Retinal pigment epithelial cell (primary cell): ENCODE data around the gene ADARB2.

Source experiments
- DNase-seq: peaks from one replicate; pipeline ENCODE4 v3.0.0-alpha.2; 2010; ENCODE audit warnings: low read depth
- H3K4me3 ChIP-seq: 2 replicates; pipeline ENCODE4 v1.5.1; 2011; ENCODE audit warnings: mild to moderate bottlenecking, low read length, control low read depth, moderate library complexity
- CTCF ChIP-seq: conservative IDR thresholded peaks from 2 replicates; pipeline ENCODE4 v1.5.1; 2011; ENCODE audit warnings: low read depth, low read length, control low read depth, inconsistent platforms

The ADARB2 gene

DNA sequence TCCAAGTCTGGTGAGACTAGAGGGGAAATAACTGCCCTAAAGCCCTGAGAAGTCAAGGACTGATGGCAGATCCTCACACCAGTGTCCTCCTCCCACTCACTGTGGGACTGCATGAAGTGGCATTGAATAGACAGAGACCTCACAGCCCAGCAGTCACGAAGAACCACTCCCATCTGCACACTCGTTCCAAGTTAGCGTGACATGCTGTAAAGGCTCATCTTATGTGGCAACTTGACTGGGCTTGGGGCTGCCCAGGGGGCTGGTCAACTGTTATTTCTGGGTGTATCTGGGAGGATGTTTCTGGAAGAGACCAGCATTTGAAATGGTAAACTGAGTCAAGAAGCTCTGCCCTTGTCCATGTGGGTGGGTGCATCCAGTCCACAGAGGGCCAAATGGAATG, 104.7 kb downstream of the ADARB2 start:
- no peak for DNase-seq
- no peak overlapping the region for H3K4me3 ChIP-seq
- no peak for TF ChIP-seq CTCF

DNA sequence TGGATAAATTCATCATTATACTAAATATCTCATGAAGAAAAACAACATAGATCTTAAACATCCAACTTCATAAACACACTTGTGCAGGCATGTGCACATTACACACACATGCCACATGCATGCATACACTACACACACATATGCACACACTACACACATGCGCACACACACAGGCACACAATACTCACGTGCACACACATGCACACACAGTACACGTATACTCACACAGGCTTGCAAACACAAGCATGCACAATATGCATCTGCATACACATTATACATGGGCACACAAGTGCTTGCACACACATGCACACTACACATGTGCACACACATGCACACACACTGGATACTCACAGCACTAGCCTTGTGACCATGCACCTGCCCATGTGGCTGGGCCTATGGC, 105.2 kb downstream of the ADARB2 start:
- H3K4me3 ChIP-seq: no peak overlapping the region
- TF ChIP-seq CTCF: no peak
- no peak for DNase-seq

- DNase-seq: no peak
- no peak overlapping the region for H3K4me3 ChIP-seq
- TF ChIP-seq CTCF: no peak
These were observed 106.0 kb downstream of the ADARB2 start for GRCh38 chr10:1631282-1631681.

GRCh38 chr10:1630304-1630703, 107.0 kb downstream of the ADARB2 start:
- no peak overlapping the region for H3K4me3 ChIP-seq
- no peak for TF ChIP-seq CTCF
- no peak for DNase-seq

DNA sequence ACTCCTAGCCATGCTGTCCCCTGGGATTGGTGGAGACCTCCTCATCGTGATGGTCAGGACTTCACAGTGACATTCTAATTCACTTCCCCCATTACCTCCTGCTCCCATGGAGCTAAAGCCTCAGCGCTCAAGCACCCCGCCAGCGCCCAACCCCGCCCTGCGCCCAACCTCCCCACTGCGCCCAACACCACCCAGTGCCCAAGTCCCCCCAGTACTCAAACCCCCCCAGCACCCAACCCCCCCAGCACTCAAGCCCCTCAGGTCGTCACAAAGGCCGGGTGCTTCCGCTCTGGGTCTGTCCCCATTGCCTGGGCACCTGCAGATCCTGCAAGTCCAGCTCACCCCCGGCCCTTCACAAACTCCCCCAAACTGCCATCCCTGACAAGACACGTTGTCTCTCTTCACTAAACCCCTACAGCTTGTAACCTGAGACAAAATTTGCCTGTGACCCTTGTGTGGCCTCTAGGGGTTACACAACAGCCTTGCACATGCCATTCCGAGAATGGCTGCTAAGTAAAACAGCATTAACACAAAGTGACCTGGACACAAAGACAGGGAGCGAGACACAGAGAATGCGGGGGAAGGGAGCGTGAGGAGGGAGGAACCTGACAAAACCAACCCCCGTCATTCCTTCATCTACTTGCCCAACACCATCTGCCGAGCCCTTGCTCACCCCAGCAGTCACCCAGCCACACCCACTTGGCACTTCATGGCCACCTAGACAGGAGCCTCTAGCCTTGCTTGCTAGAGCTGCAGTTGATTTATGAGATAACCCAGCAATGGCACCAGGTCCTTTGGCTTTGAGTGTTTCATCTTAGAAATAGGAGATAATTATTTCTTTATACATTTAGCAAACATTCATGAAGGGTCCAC, 107.8 kb downstream of the ADARB2 start:
- H3K4me3 ChIP-seq: no peak overlapping the region
- no peak for DNase-seq
- no peak for TF ChIP-seq CTCF

DNA sequence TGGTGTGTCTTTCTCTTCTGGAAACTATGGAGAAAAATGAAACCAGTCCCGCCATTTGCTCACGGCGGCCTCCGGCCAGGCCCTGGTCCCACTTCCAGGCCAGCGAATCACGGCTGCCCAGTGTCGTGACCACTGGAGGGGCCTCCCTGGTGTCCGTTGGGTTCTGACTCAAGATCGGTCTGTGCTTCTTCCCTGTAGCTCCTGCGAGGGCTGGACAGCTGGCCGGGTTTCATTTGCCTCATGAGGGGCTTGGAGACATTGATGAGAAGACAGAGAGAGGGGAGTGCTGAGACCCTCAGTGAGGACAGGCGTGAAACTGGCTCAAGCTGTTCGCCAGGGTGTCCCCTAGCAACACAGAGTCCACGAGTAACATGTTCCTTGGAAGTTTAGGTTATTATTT, 108.6 kb downstream of the ADARB2 start:
- no peak for TF ChIP-seq CTCF

GRCh38 chr10:1627945-1628344, 109.4 kb downstream of the ADARB2 start:
- no peak overlapping the region for H3K4me3 ChIP-seq
- no peak for TF ChIP-seq CTCF

More for the DNA sequence above, 108.6 kb downstream of the ADARB2 start:
- H3K4me3 ChIP-seq: no peak overlapping the region
- DNase-seq: no peak

More at GRCh38 chr10:1627945-1628344, 109.4 kb downstream of the ADARB2 start:
- no peak for DNase-seq
